Uterus (tissue), 2 donors: ENCODE measurements around the gene ARHGAP1.

Source experiments
- CTCF ChIP-seq, 4 experiments: fragments of 200-600 bp in 2 of 4; fragments of 450-650 bp in 2 of 4; sonication (generic) in 2 of 4; IDR thresholded peaks; one replicate each; pipeline ENCODE4 v1.5.1; 2016 to 2019; ENCODE audit warnings: antibody characterized with exemption in 4 of 4, mild to moderate bottlenecking in 2 of 4, moderate library complexity in 1 of 4
- POLR2A ChIP-seq, 2 donors: fragments of 450-650 bp; IDR thresholded peaks; one replicate each; pipeline ENCODE4 v1.6.1; 2016; ENCODE audit warnings: antibody characterized with exemption in 2 of 2, mild to moderate bottlenecking in 1 of 2, moderate library complexity in 1 of 2

DNA sequence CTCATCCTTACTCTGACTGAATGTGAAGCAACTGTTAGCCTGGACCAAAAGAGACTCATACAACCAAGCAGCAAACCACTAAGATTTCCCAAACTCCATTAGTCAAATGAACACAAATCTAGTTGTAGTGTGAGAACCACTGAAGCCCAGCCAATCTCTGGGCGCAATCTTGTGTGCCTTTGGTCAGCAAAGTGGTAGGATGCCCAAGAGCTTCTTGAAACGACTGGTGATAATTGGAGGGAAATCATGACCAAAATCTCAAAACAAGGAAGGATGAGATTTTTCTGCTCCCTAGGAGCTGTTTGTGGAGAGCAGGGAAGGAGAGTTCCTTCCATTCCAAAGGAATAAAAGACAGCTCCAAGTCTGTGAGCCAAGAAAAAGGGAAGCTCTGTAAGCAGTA is 42.6 kb upstream of the ARHGAP1 start:
- no peak for TF ChIP-seq CTCF (IDR thresholded peaks at IDR 0.05)
- no peak for TF ChIP-seq POLR2A (IDR thresholded peaks at IDR 0.05)
